ENCODE results near the gene LARP4B.

The LARP4B gene

DNA sequence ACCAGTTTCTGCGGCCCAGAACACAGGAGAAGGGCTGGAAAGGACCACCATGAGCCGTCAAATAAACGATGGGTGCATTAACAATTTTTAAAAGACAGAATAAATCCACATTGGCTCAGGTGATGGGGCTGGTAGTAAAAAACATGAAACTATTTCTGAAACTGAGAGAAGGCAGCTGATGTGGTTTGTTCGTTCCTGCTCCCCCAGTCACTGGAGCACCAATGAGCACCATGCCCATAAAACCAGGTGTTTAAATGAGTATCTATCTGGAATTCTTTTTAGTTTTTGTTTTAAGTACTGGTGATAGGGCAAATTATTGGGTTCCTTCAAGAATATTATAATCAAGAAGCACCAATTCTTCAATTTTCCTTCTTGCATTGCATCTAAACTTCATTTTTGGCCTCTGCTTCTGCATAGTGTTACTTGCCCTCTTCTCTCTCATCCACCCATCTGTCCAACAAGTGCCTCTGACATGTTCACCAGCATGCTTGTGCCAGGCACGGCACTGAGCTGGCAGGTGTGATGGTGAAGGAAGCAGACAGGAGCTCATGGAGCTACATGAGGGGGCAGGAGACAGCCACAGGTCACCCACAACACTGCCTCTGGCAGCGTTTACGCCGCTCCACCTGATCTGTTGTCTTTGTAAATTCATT, 65.5 kb downstream of the LARP4B start:
- FAIRE-seq = no peak

DNA sequence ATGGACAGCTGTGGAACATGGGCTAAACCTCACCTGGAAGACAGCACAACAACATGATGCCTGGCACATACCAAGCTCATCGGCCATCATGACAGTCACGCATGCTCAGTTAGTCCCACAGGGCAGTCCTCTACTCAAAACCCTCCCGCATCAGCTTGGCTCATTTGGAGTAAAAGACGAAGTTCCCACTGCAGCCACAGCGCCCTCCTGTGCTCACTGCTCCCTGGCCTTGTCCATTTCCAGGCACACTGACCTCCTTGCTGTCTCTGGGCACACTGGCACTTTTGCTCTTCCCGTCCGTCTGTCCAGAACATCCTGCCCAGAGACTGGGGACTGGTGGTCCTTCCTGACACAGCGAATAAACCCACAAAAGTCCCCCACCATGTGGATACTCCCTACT, 66.2 kb downstream of the LARP4B start:
- no peak for FAIRE-seq

DNA sequence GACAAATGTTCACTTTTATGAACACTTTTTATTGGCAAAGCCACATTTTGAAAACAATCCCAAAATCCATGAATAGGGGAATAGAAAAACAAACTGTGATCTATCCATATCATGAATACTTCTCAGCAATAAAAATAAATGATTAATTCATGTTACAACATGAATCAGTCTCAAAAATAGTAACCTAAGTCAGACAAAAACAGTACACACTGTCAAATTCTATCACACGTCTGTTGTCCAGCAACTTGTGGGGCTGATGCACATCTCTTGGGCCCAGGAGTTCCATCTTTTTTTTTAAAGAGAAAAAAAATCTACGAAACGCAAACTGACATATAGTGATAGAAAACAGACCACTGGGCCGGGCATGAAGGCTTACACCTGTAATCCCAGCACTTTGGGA, 71.0 kb downstream of the LARP4B start:
- FAIRE-seq = no peak

DNA sequence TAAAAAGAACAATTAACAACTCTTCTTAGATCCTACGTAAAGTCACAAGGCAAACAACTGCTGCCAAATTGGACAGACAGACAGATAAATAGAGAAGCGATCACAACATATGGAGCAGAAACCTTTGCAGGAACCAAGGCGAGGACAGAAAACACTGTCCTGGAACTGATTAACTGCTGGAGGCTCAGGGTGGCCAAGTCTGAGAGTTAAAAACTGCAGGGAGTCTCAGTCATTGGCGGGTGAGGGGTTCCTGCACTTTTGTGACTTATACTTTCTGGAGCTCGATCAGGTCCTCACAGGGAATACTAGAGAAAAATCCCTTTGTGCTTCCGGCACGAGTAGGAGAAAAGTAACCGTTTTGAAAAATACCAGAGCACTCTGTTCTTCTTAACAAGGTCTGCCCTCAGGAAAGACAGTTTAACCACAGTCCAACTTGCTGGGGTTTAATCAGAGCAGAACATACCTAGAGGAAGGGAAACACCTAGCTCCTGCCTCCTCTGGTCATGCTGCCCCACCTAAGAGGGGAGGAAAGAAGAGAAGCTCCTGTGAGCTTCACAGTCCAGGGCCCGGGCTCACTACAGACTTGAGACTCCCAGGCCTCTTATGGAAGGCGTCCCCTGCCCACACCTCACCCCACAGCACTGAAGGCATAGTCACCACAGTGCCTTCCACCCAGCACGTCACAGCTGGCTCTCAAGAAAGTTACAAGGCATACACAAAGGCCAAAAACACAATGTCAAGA, 74.9 kb downstream of the LARP4B start:
- no peak for FAIRE-seq

DNA sequence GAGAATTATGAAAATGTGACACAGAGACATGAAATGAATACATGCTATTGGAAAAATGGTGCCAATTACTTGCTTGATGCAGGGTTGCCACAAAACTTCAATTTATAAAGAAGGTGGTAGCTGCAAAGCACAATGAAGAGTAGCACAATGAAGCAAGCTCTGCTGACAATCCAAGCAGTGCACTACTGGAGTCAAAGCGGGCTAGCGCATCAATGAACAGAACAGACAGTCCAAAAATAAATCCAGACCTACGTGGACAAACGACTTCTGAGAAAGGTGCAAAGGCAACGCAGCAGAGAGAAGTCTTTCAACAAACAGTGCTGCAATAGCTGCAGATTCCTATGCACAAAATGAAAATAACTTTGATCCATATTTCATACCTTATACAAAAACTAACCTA, 75.8 kb downstream of the LARP4B start:
- FAIRE-seq = no peak

DNA sequence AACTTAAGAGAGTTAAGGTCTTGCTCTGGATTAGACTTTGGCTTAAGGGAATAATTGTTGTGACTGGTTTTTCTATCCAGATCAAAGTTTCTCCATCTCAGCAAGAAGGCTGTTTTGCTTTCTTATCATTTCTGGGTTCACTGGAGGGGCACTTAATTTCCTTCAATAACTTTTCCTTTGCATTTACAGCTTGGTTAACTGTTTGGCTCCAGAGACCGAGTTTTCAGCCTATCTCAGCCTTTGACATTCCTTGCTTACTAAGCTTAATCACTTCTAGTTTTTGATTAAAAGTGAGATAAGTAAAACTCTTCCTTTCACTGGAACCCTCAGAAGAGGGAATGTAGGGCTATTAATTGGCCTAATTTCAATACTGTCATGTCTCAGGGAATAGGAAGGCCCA, 76.4 kb downstream of the LARP4B start:
- no peak for FAIRE-seq

DNA sequence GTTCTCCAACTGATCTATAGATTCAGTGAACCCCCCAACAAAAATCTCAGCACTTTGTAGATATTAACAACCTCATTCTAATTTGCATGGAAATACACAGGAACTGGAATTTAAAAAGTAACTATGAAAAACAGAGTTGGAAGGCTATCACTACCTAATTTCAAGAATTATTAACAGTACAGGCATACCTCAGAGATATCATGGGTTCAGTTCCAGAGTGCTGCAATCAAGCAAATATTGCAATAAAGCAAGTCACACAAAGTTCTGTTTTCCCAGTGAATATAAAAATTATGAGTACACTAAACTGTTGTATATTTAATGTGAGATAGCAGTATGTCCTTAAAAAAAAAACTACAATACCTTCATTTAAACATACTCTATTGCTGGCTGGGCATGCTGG, 78.5 kb downstream of the LARP4B start:
- FAIRE-seq = no peak

DNA sequence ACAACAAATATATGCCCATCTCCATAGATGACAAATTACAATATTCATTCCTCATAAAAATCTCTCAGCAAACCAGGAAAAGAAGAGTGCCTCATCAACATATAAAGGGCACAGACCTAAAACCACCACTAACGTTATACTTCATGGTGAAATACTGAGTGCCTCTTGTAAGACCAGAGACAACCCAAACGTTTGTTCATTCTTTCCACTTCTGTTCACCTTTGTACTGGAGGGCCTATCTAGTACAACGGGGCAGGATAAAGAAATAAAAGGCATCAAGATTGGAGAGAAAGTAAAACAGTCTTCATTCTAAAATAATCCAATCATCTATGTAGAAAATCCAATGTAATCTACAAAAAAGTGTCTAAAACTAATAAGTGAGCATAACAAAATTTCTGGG, 79.1 kb downstream of the LARP4B start:
- FAIRE-seq = no peak

DNA sequence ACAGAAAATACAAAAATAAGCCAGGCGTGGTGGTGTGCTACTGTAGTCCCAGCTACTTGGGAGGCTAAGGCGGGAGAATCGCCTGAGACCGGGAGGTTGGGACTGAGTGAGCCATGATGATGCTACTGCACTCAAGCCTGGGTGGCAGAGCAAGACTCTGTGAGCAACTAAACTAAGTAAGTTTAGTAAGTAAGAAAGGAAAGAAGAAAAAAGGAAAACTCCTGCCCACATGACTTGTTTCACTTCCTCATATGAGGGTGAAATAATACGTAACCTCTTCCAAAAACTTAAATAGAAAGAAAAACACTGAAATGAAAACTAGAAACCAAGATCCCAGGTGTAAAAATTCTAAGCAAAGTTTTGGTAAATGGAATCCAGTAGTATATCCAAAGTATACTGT, 79.6 kb downstream of the LARP4B start:
- FAIRE-seq = no peak

DNA sequence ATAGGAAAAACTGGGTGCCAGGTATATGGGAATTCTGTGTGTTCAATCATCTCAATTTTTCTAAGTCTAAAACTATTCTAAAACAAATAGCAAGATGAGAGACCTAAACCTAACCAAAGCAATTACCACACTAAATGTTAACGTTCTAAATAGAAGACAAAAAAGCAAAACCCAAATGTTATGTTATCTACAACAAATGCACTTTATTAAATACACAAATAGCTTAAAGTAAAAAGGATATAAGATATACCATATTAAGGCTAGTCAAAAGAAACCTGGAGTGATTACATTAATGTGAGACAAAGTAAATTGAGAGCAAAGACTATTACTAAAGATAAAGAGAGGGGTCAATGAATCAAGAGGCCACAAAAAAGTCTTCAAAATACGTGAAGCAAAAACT, 81.4 kb downstream of the LARP4B start:
- FAIRE-seq = no peak

DNA sequence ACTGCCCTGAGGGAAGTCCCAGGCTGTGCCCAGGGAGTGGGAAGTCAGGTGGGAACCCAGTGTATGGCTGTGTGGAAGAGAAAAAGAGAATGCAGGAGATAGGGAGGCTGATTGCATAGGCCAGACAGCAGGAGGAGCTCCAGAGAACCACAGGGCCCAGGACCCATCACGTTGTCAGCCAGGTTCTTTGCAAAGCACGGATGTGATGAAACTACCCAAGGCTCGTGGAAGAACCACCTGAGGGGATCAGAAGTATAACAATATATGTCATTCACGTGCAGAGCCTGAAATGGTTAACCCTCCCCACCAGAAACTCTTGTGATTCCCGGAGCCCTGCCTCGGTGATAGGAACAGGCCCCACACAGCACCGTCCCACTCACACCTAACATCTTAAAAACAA, 83.6 kb downstream of the LARP4B start:
- FAIRE-seq = no peak

DNA sequence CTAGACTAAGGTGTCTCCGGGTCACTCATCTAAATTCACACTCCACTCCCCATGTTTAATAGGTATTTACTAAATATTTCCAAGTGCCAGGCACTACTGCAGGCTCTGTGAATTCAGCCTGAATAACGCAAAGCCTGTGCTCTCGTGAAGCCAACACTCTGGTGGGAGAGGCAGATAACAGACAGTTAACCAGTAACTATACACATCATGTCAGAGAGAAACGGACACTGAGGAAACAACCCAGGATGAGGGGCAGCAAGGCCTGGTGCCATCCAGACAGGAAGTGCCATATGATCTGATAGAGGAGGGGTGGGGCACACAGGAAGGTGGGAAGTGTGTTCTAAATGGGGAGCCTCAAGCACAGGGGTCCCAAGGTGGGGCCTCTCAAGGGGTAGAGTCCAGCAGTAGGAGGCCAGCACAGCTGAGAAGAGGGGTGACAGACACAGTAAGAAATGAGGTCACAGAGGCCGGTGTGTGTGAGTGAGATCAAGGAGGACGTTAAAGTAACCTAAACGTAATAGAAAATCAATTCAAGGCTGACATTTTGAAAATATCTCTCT, 85.3 kb downstream of the LARP4B start:
- no peak for FAIRE-seq

DNA sequence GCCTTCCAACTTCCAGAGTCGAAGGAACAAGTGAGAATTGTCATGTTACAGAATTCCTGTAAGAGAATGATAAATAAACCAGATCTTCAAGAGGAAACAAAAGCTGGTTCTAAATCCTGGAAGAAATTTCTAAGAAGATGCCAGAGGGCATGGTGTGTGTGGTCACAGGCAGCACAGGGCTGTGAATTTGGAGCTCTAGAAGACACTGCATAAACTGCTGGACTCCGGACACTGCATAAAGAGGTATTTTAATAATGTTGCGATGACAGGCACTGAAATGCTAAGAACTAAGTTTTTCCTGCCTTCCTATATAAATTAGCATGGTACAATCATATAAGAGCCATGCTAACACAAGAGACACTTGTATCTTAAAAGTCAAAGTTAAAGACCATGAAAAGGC, 86.0 kb downstream of the LARP4B start:
- FAIRE-seq = no peak

DNA sequence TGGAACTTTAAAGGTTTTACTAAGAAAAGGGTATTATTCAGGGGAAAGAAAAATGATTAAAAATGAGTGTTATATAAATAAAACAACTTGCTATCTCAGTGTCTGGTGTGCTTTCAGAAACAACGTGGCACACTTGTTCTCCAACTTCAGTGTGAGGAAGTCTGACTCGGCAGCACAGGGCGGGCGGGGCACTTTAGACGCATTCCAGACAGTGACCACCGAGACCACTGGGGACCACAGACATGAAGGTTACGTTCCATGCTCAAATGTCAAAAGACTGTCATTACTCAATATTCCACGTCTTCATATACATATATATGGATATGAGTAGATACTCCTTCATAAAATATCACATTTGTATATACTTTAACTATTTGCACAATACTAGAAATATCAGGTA, 87.0 kb downstream of the LARP4B start:
- FAIRE-seq = no peak

DNA sequence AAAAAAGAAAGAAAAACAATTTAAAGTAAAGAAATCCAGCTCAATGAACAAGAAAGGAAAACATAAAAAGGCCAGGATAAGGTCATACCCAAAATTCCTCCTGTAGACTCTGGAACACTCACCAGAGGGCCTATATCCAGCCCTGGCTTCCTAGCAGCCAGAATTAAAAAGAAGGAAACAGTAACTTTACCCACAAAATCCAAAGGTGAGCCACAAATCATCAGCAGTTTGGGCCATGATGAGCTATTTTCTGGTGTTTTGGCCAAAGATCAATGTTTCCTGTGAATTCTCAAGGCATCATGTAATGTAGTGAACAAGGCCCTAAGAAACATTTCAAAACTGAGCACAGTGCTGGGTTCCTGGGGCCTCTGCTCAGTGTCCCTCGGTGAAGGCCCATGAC, 87.8 kb downstream of the LARP4B start:
- FAIRE-seq = no peak

DNA sequence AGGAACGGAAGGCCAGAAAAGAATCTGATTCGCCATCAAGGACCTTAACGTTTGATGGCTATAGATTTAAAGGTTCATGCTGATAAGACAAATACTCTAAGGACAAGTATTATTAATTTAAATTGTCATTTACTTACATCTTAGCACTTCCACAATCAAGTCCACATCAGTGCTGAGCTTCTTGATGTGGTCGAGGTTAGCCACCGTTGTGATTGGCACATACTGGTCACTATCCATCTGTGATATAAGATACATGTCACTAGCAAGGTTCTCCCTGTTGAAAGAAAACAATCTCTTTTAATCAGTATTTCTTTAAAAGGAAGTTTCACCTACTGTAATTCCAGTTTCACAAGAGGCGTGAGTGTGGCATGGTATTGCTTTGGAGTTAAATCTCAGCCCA, 88.7 kb downstream of the LARP4B start:
- FAIRE-seq = no peak

DNA sequence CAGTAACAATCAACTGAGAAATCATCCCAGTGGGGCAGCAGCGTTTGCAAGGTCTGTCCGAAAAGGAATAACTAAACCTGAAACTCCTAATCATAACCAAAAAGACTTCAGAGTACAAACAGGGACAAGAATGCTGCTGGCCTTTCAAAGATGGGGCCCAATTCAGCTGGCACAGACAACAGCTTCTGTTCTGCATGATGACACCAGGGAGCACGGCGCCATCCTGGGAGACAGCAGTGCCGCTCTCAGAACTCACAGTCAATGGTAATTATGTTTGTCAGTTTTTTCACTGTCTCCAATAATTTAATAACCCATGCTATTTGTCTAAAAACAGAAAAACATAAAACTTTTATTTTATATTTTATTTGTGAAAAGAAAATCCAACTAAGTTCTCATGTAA, 90.0 kb downstream of the LARP4B start:
- FAIRE-seq = no peak

DNA sequence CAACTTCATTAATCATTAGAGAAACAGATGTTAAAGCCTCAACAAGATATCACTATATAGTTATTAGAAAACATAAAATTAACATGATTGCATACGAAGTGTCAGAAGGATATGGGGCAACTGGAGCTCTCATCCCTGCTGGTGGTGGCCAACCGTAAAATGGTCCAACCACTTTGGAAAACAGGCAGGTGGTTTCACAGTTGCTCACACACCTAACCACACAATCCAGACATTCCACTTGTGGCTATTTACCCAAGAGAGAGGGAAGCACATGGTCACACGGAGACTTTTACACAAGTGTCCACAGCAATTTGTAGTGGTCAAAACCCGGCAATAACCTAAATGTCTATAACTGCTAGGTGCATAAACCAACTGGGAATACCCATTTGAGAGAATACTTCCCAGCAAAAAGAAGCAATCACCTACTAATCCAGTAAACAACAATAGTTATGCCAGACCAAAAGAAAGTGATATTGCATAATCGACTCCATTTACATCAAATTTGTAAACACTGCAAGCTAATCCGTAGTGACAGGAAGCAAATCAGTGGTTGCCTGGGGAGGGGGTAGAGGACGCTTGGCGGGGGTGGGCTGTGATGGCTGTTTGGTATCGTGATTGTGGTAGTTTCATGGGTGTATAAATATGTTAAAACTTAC, 91.8 kb downstream of the LARP4B start:
- no peak for FAIRE-seq

DNA sequence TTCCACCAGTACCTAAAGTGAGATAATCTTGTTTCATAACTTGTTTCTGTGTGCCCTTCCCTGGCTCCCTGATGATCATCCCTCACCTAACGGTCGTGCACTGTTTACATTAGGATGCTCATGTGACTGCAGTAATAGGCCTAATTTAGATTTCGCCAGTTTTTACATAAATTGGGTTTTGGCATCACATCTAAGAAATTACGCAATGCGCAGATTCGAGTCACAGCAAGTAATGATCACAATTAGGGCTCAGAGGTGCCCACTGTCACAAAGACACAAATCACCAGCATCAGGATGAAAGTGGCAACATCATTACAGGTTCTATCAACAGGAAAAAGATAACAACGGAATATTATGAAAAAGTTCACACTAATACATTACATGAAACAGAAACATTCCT, 94.7 kb downstream of the LARP4B start:
- FAIRE-seq = no peak

DNA sequence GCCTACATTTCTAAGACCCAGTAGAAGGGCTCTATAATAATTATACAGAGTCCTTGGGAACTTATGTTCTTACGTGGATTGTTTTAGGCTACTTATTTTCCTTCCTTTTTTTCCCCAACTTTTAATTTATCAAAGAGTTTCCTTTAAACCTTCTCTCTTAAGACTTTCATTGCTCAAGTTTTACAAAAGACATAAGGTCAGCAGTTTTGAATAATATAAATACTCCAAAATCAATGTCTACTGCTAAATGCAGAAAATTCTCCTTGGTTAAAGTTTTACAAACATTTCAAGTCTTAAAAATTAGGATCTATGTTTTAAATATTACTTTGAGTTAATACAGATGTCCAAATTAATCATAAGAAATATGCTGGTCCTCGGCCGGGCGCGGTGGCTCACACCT, 97.0 kb downstream of the LARP4B start:
- FAIRE-seq = no peak

DNA sequence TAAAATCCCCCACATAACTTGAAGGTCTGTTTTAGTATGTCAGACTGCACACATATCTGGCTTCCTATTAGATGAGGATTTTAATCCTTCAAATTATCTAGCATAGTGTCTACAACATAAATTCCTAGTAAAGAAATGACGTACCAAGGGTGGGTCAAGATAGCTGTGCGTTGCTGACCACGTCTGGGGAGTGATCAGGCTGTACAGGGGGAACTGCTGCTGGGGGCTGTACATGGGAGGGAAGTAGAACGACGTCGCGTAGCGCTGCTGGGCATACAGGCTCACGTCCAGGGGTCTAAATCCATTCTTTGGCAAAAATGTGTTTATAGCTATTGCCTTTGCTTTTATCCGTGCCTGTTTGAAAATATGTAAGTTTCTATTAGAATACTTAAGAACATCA, 102.3 kb downstream of the LARP4B start:
- no peak for FAIRE-seq

DNA sequence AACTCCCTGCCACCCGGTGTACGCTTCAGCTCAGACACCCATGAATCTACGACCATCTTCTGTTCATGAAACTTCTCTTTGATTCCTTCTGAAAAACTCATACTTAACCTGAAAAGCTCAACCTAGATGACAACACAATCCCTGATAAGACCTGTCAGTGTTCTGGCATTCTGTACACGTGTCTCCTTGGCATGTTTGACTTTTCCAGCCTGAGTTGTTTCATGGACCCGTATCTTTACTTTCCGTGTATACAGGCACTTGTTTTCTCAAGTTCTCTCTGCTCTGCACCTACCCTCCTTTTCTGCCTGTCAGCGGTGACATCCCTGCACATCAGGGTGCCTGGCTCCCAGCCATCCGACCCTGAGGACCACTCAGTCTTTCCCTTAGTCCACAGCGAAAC, 103.3 kb downstream of the LARP4B start:
- FAIRE-seq = no peak

DNA sequence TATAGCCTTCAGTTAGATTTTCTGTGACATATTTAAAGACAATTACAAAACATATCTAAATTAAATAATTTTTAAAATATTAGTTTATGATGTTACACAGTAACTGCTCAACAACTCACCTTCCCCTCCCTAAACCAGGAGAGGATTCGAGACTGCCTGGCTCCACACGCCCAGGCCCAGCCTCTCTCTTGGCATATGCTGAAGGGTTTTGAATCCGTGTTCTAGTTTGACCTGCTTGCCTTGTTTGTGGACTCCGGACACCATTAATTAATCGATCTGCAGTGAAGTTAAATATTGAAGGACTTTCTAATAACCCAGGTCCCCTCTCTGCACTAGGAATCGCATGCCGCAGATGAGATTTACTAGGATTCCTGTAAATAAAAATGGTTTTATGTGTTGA, 106.6 kb downstream of the LARP4B start:
- no peak for FAIRE-seq

DNA sequence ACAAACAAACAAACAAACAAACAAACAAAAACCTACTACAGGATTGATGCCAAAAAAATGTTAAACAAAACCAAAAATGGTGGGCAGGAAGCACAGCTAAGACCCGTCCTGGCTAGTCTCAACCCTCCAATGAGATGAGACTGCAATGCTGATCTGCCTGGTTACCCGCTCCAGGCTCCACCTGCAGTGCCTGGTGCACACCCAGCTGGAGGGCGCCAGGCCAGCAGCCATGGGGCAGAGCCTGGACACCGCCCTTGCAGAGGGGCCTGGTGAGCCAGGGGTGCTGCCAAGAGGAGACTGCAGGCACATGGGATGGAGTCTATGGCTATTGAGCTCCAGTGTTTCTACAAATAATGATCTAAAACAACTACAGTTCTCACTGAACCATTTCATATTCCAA, 107.0 kb downstream of the LARP4B start:
- no peak for FAIRE-seq
